ENCODE results near the gene SPRY1.

Gene SPRY1

GRCh38 chr4:123352966-123353365, 43.6 kb upstream of the SPRY1 start:
- H3K9ac ChIP-seq: no peak overlapping the region
- H4K20me1 ChIP-seq: no peaks in the 10 kb centered on the region
- H3K4me2 ChIP-seq: peak overlapping the region; percentile 16 to 75 (median 47); a peak in 15 of 22 replicates
- peaks cover 0 to 15% (median 5%) of the 10 kb centered on the region in 11 experiments; a peak in 6 of 22 replicates for H3K9me3 ChIP-seq (replicated peaks in 1 of 11)
- H3K36me3 ChIP-seq: no peaks in the 10 kb centered on the region
- no peak overlapping the region; a peak in 2 of 22 replicates for H3K27ac ChIP-seq
- H3K27me3 ChIP-seq: no peaks in the 10 kb centered on the region
- no peak for TF ChIP-seq Cebpa-rat (IDR thresholded peaks at IDR 0.05)
- peaks cover 12 to 27% (median 20%) of the 10 kb centered on the region in 10 experiments; a peak in 19 of 20 replicates for H3K4me1 ChIP-seq
- H3K4me3 ChIP-seq: no peak overlapping the region

GRCh38 chr4:123353656-123354055, 42.9 kb upstream of the SPRY1 start:
- no peak for TF ChIP-seq Cebpa-rat (IDR thresholded peaks at IDR 0.05)
- Histone ChIP-seq H3K36me3 (no peaks in the 10 kb centered on the region), H3K27me3 (no peaks in the 10 kb centered on the region), H3K27ac (no peak overlapping the region), H4K20me1 (no peaks in the 10 kb centered on the region), H3K4me2 (peak overlapping the region in 1 of 11 experiments; percentile 65; a peak in 1 of 22 replicates), H3K4me1 (peaks cover 12 to 27% (median 20%) of the 10 kb centered on the region in 10 experiments; a peak in 19 of 20 replicates), H3K9ac (no peak overlapping the region), H3K4me3 (no peak overlapping the region), H3K9me3 (replicated peaks in 1 of 11) (peaks cover 0 to 15% (median 5%) of the 10 kb centered on the region in 11 experiments; a peak in 6 of 22 replicates)

- H4K20me1 ChIP-seq: no peaks in the 10 kb centered on the region
- H3K9ac ChIP-seq: no peak overlapping the region
- no peak overlapping the region for H3K4me3 ChIP-seq
- H3K36me3 ChIP-seq: no peaks in the 10 kb centered on the region
- peaks cover 0 to 15% (median 5%) of the 10 kb centered on the region in 11 experiments; a peak in 6 of 22 replicates for H3K9me3 ChIP-seq (replicated peaks in 1 of 11)
- H3K27ac ChIP-seq: no peak overlapping the region
- H3K4me1 ChIP-seq: peaks cover 15 to 26% (median 19%) of the 10 kb centered on the region in 10 experiments; a peak in 19 of 20 replicates
- TF ChIP-seq Cebpa-rat (IDR thresholded peaks at IDR 0.05): no peak
- H3K27me3 ChIP-seq: no peaks in the 10 kb centered on the region
- H3K4me2 ChIP-seq: no peak overlapping the region
Observed at GRCh38 chr4:123354701-123355100, 41.9 kb upstream of the SPRY1 start.

GRCh38 chr4:123356921-123357320, 39.7 kb upstream of the SPRY1 start:
- Histone ChIP-seq H3K27me3 (no peaks in the 10 kb centered on the region), H3K4me3 (no peak overlapping the region), H3K9ac (no peak overlapping the region), H3K9me3 (replicated peaks in 1 of 11) (peaks cover 0 to 8% (median 0%) of the 10 kb centered on the region in 11 experiments; a peak in 6 of 22 replicates), H3K27ac (no peak overlapping the region), H3K4me1 (peaks cover 21 to 34% (median 27%) of the 10 kb centered on the region in 10 experiments), H3K4me2 (no peak overlapping the region; a peak in 1 of 22 replicates), H4K20me1 (no peaks in the 10 kb centered on the region), H3K36me3 (no peaks in the 10 kb centered on the region)
- TF ChIP-seq Cebpa-rat (IDR thresholded peaks at IDR 0.05): no peak

- no peaks in the 10 kb centered on the region for H4K20me1 ChIP-seq
- TF ChIP-seq Cebpa-rat (IDR thresholded peaks at IDR 0.05): no peak
- peaks cover 16 to 41% (median 31%) of the 10 kb centered on the region in 10 experiments for H3K4me1 ChIP-seq
- H3K27ac ChIP-seq: no peak overlapping the region
- no peaks in the 10 kb centered on the region for H3K27me3 ChIP-seq
- H3K4me2 ChIP-seq: peak overlapping the region in 8 of 11 experiments; percentile 4 to 59 (median 32); a peak in 13 of 22 replicates
- H3K4me3 ChIP-seq: no peak overlapping the region
- peaks cover 0 to 8% (median 5%) of the 10 kb centered on the region in 11 experiments; a peak in 9 of 22 replicates for H3K9me3 ChIP-seq (replicated peaks in 1 of 11)
- H3K9ac ChIP-seq: no peak overlapping the region
- no peaks in the 10 kb centered on the region for H3K36me3 ChIP-seq
Observed at GRCh38 chr4:123359449-123360315, 36.9 kb upstream of the SPRY1 start.

- H3K27me3 ChIP-seq: no peaks in the 10 kb centered on the region
- no peaks in the 10 kb centered on the region for H3K36me3 ChIP-seq
- H4K20me1 ChIP-seq: no peaks in the 10 kb centered on the region
- H3K4me3 ChIP-seq: no peak overlapping the region
- peaks cover 0 to 8% (median 5%) of the 10 kb centered on the region in 11 experiments; a peak in 9 of 22 replicates for H3K9me3 ChIP-seq (replicated peaks in 1 of 11)
- no peak for TF ChIP-seq Cebpa-rat (IDR thresholded peaks at IDR 0.05)
- peaks cover 16 to 41% (median 31%) of the 10 kb centered on the region in 10 experiments for H3K4me1 ChIP-seq
- no peak overlapping the region for H3K9ac ChIP-seq
- H3K4me2 ChIP-seq: peak overlapping the region in 7 of 11 experiments; percentile 1 to 60 (median 24); a peak in 8 of 22 replicates
- peak overlapping the region in 5 of 11 experiments; percentile 0 to 52 (median 18); a peak in 5 of 22 replicates for H3K27ac ChIP-seq
Observed at GRCh38 chr4:123361195-123361861, 35.3 kb upstream of the SPRY1 start.

GRCh38 chr4:123362103-123362502, 34.5 kb upstream of the SPRY1 start:
- Histone ChIP-seq H3K9ac (no peak overlapping the region), H3K4me1 (peaks cover 16 to 41% (median 30%) of the 10 kb centered on the region in 10 experiments), H3K4me2 (peak overlapping the region in 10 of 11 experiments; percentile 24 to 74 (median 56); a peak in 12 of 22 replicates), H3K27me3 (no peaks in the 10 kb centered on the region), H3K4me3 (no peak overlapping the region), H3K9me3 (replicated peaks in 1 of 11) (peaks cover 0 to 8% (median 5%) of the 10 kb centered on the region in 11 experiments; a peak in 9 of 22 replicates), H3K36me3 (no peaks in the 10 kb centered on the region), H3K27ac (no peak overlapping the region; a peak in 1 of 22 replicates), H4K20me1 (no peaks in the 10 kb centered on the region)
- no peak for TF ChIP-seq Cebpa-rat (IDR thresholded peaks at IDR 0.05)

- H3K27ac ChIP-seq: no peak overlapping the region
- peaks cover 16 to 41% (median 30%) of the 10 kb centered on the region in 10 experiments for H3K4me1 ChIP-seq
- H4K20me1 ChIP-seq: no peaks in the 10 kb centered on the region
- H3K9ac ChIP-seq: no peak overlapping the region
- H3K36me3 ChIP-seq: no peaks in the 10 kb centered on the region
- peaks cover 0 to 16% (median 5%) of the 10 kb centered on the region in 11 experiments; a peak in 9 of 22 replicates for H3K9me3 ChIP-seq (replicated peaks in 1 of 11)
- no peak overlapping the region for H3K4me3 ChIP-seq
- peak overlapping the region in 8 of 11 experiments; percentile 25 to 74 (median 56); a peak in 11 of 22 replicates for H3K4me2 ChIP-seq
- no peaks in the 10 kb centered on the region for H3K27me3 ChIP-seq
- TF ChIP-seq Cebpa-rat (IDR thresholded peaks at IDR 0.05): no peak
Observed at GRCh38 chr4:123363729-123364128, 32.9 kb upstream of the SPRY1 start.

- H3K9ac ChIP-seq: no peak overlapping the region
- H3K4me2 ChIP-seq: no peak overlapping the region
- H4K20me1 ChIP-seq: no peaks in the 10 kb centered on the region
- H3K27me3 ChIP-seq: no peaks in the 10 kb centered on the region
- no peak for TF ChIP-seq Cebpa-rat (IDR thresholded peaks at IDR 0.05)
- no peak overlapping the region for H3K4me3 ChIP-seq
- no peak overlapping the region for H3K27ac ChIP-seq
- H3K4me1 ChIP-seq: peaks cover 16 to 35% (median 24%) of the 10 kb centered on the region in 10 experiments
- no peaks in the 10 kb centered on the region for H3K36me3 ChIP-seq
- H3K9me3 ChIP-seq (replicated peaks in 1 of 11): peaks cover 0 to 16% (median 5%) of the 10 kb centered on the region in 11 experiments; a peak in 9 of 22 replicates
Observed at GRCh38 chr4:123364906-123365305, 31.7 kb upstream of the SPRY1 start.

Measured in BLaER1 treated with 17β-estradiol and CSF1 and Interleukin-3, amounts not matched to agents 10 nM and 100 nM (cell line).